C4-2B (cell line): Measurements from ENCODE around the gene FABP7.

Source experiments
- H3K27ac ChIP-seq: fragments of 450-650 bp; 2 replicates; pipeline ENCODE4 v1.5.1; 2017
- CTCF ChIP-seq: fragments of 450-650 bp; conservative IDR thresholded peaks from 2 replicates; pipeline ENCODE4 v1.5.1; 2017; ENCODE audit warnings: mild to moderate bottlenecking
- ZFX ChIP-seq: fragments of 450-650 bp; IDR thresholded peaks from 2 replicates; pipeline ENCODE4 v1.6.1; 2017

Gene FABP7

GRCh38 chr6:122799916-122800686 is 20.6 kb downstream of the FABP7 start:
- no peak for TF ChIP-seq CTCF
- no peak for TF ChIP-seq ZFX
- H3K27ac ChIP-seq, result no peak overlapping the region

- TF ChIP-seq ZFX, result no peak
- TF ChIP-seq CTCF, result no peak
- H3K27ac ChIP-seq, result no peak overlapping the region
Observed at GRCh38 chr6:122800906-122801305, 21.4 kb downstream of the FABP7 start.

GRCh38 chr6:122801397-122801796 is 21.9 kb downstream of the FABP7 start:
- H3K27ac ChIP-seq, result no peak overlapping the region
- TF ChIP-seq ZFX (no peak), CTCF (no peak)

- no peak overlapping the region for H3K27ac ChIP-seq
- no peak for TF ChIP-seq CTCF
- TF ChIP-seq ZFX, result no peak
Observed at GRCh38 chr6:122803171-122803661, 23.7 kb downstream of the FABP7 start.

GRCh38 chr6:122804962-122805485 is 25.5 kb downstream of the FABP7 start:
- no peak for TF ChIP-seq CTCF
- no peak for TF ChIP-seq ZFX

GRCh38 chr6:122806291-122806690 is 26.8 kb downstream of the FABP7 start:
- TF ChIP-seq ZFX (no peak), CTCF (no peak)
- no peak overlapping the region for H3K27ac ChIP-seq

More at GRCh38 chr6:122804962-122805485, 25.5 kb downstream of the FABP7 start:
- H3K27ac ChIP-seq, result no peak overlapping the region

- H3K27ac ChIP-seq, result no peak overlapping the region
- TF ChIP-seq ZFX (no peak), CTCF (no peak)
Observed at GRCh38 chr6:122808121-122808885, 28.8 kb downstream of the FABP7 start.
